Stimulated activated CD8-positive, alpha-beta memory T cell treated with anti-CD3 and anti-CD28 coated beads, Interleukin-7, amount 100 ng/mL, for 1 hour (primary cell): ENCODE data around the gene HPSE2.
"Not testable (repeated sequence)": the region's sequence is repeated elsewhere in the genome, so short reads cannot be mapped to it uniquely, and the experiment has no call there.

ENCODE experiments used
- DNase-seq, 2 donors: peaks; one replicate each; pipeline ENCODE4 v3.0.0-alpha.2; 2020; ENCODE audit warnings: low read depth in 2 of 2

The HPSE2 gene

DNA sequence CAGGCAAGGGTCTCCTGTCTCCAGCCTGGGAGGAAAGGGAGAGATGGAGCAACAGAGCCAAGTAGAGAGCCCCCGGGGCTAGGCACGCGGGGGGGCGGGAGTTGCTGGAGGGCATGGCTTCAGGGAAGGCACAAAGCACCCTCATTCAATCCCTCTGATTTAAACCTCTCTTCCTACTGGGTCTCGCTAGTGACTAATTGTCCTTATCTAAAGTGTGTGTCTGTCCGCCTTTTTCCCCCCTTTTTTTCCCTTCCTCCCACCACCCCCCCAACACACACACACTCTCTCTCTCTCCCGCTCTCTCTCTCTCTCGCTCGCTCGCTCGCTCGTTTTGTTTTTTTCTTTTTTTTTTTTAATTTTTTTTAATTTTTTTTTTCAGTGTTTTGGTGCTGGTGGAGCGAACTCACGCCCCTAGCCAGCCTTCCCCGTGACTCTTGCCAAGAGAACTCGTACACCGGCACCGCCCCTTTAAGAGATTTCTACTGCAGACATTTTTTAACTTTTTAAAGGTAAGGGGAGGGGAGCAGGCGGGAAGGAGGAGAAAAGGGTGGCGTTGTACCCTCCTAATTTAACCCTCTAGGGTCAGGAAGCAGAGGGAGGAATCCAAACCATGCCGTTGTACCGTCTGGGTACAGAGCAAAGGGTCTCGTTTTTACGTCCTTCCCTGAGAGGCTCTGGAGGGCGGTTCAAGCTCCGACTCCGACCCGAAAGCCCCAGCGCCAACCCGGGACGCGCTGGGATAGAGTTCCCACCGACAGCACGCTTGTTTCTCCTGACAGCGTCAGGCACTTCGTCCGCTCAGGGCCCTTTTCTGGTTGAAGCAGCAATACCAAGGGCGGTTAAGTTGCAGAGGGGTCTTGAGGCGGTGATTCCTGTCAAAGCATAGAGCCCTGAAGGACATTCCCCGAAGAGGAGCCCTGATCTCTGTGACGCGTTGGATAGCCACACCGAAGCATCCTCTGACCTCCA, at the start of gene HPSE2:
TSS of gene HPSE2 (minus strand) at position 195 of the 969 bp plus-strand sequence.
- DNase-seq = no peak

DNA sequence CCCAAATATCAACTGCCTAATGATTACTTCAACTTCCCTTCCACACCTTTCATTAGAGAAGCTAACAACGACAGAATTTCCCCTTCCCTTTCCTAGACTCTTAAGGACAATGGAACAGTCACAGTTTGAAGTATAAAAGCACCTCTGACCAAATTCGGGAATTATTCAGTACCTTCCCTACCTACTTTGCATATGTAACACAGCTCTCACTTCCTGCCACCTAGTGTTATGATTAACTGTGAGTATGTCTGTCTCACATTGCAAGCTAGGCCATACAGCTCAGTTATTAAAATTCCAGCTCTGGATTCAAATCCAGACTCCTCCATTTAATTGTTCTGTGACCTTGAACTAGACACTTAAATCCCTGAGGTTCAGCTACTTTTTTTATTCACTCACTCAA, 44.8 kb upstream of the HPSE2 start:
- no peak for DNase-seq

- DNase-seq = no peak
These were observed 44.0 kb upstream of the HPSE2 start for GRCh38 chr10:99279626-99280111.

GRCh38 chr10:99276848-99277486, 41.3 kb upstream of the HPSE2 start:
- no peak for DNase-seq

- no peak for DNase-seq
These were observed 30.7 kb upstream of the HPSE2 start for GRCh38 chr10:99266383-99266782.

DNA sequence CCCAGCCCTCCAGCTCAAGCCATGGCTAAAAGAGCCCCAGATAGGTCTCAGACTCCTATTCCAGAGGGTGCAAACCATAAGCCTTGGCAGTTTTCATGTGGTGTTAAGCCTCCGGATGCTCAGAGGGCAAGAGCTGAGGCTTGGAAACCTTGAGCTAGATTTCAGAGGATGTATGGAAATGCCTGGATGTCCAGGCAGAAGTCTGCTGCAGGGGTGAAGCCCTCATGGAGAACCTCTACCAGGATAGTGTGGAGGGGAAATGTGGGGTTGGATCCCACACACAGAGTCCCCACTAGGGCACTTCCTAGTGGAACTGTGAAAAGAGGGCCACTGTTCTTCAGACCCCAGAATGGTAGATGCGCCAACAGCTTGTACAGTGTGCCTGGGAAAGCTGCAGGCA, 13.2 kb upstream of the HPSE2 start:
- DNase-seq = no peak

GRCh38 chr10:99247893-99248292, 12.2 kb upstream of the HPSE2 start:
- not testable (repeated sequence) for DNase-seq

DNA sequence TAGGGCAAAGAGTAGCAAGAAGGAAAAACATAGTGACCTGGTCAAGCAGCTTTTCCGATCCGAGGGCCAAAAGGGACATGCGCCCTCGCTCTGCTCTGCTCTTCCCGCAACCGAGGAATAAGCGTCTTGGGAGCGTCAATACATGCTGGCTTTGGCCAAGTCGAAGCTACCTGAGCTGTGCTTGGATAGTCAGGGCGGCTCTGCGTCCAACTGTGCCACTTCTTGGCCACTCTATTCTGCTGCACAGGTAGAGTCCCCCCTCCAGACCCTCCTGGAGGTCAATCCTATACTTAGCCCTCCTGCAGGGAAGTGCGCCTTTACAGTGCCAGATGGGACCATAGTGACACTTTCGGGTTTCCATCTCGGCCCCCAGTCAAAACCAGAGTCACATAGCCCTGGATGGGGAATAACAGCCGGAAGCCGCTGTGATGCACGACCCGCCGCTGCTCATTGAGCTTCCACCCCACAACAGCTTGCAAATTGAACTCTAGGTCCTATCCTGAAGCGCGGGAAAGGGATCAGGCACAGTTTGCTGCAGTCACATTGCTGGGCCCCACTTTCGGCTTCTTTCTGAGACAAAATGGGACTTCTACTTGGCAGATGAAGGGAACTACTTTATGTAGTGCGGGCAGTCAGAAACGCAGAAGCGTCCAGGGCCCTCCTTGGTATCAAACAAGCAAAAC, 1.1 kb upstream of the HPSE2 start:
- no peak for DNase-seq

- no peak for DNase-seq
These were observed 628 bp downstream of the HPSE2 start for GRCh38 chr10:99234791-99235657.

DNA sequence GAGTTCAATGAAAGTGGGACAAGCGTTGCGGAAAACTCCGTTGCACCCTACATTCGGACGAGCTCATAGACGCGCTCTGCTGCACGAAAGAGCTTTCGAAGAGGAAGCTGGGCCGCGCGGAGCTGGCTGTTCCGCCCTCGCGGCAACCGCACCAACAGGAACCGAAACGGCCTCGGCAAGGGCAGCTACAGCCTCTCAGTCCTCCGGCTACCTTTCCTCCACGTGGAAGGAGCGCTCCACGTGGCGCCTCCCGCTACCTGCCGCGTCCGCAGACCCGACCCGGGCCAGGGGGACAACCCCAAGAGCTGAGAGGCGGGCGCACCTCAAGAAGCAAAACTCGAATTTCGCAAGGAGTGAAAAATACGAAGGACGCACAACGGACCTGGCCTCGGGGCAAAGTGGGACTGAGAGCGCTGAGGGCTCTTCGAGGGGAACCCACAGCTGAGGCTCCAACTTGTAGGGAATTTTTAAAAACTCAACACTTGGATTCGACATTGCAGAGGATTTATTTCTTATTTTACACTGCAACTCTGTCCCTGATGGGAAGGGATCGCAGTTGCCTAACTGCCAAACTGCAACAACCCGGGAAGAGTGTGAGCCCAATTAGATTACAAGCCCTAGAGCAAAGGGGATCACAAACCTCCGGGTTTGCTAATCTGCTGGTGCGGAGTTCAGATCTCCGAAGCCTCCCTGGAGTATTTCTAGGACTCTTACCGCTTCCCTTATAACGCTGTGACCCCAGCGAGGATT, 1.4 kb downstream of the HPSE2 start:
- DNase-seq = no peak

GRCh38 chr10:99233689-99234037, 2.0 kb downstream of the HPSE2 start:
- DNase-seq = no peak

GRCh38 chr10:99233000-99233688, 2.5 kb downstream of the HPSE2 start:
- no peak for DNase-seq

DNA sequence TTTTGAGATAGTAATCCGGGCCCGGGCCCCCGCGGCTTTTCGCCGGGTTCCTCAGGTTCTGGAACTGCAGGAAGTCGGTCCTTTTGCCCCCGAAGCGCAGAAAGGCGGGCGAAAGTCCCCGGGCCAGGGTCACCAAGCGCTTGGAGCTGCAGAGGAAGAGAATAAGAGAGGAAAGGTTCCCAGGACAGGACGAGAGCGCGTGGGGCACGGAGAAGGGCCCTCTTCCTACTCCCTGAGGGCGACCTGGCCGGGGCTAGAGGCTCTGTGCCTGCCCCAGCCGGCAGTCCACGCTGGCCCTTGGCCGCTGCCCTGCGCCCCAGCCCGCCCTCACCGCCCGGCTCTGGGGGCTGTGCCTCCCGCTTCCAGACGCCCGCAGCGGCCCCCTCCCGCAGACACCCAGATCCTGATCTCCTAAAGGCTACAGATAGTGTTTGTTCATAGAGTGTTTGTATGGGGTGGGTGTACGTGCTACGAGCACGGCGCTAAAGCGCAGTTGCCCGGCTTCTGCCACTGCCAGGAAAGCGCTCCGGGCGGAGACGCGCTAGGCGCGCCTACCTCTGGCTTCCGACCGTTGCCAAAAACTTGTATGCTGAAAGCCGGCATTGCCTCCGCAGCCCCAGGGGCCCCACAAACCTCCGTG, 3.2 kb downstream of the HPSE2 start:
- DNase-seq = no peak

DNA sequence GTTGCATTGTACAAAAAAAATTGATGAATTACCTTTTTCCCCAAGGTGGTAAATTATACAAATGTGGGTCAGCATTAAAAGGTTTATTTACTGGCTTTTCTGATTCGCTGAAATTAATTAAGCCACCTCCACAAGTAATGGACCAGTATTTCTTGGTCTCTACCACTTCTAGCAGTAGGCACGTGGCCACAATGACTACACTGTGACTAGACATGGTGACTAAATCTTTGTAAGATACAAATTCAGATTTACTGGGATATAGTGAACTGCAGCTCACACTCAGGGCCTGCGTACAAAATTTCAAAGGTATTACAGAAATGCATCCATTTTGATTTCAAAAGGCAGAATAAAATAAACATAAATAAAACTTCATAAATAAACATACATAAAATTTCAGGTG, 10.9 kb downstream of the HPSE2 start:
- no peak for DNase-seq

DNA sequence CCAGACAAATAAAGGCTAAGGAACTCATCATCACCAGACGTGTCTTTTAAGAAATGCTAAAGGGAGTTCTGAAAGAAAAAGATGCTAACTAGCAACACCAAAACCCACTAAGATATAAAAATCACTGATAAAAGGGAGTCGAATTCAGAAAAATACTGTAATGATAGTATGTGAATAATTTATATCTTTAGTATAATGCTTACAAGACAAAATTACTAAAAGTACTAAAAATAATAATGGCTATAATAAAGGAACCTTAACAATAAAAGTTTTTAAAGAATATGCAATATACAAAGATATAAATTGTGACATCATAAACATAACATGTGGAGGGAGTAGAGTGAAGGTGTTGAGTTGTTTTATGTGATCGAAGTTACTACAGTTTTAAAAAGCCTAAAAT, 28.3 kb downstream of the HPSE2 start:
- no peak for DNase-seq

GRCh38 chr10:99203310-99203709, 32.3 kb downstream of the HPSE2 start:
- no peak for DNase-seq

GRCh38 chr10:99172950-99173349, 62.7 kb downstream of the HPSE2 start:
- no peak for DNase-seq

DNA sequence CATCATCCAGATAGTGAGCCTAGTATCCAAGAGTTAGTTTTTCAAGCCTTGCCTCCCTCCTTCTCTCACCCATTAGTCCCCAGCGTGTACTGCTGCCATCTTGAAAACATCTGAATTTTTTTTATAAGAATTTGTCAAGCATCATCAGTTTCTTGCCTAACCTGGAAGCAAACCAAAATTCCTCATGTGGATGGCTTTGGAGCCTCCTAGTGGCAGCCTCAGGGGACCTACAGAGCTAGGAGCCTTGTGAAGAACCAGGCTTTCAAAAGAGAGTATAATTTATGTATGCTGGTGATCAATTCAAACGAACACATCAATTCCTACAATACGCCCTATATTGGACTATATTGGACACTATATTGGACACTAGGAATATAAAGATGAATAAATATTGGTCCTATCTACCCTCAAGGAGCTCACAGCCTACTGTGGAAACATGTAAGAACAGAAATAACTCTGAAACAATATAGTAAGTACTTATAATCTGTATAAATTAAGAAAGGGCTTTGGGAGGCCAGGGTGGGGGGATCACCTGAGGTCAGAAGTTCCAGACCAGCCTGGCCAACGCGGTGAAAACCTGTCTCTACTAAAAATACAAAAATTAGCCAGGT, 63.4 kb downstream of the HPSE2 start:
- DNase-seq = no peak

DNA sequence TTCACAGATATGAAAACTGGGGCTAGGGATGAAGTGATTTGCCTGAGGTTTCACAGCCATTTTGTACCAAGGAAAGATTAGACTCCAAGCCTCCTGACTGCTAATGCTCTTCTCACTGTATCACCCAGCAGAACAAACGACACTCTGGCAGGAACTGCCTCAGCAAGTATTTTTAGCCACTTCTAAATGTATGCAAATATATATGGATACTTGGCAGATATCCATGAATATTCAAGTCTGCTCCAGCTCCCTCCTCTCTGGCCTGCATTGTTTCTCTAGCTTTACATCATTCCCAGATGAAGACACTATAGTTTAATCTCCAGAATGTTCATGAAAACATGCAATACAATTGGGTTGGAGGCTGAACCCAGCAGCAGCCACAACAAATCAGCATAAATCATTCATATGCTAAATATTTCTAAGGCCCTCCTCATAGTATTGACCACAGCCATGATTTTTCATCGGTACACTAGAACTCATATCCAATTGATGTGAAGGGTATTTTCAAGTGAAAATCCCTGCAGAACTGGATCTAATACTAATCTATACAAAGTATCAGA, 65.5 kb downstream of the HPSE2 start:
- DNase-seq = no peak
